ENCODE measurements around the gene SLC39A11.
"Not testable (repeated sequence)": the region's sequence is repeated elsewhere in the genome, so short reads cannot be mapped to it uniquely, and the experiment has no call there.

SLC39A11 gene

DNA sequence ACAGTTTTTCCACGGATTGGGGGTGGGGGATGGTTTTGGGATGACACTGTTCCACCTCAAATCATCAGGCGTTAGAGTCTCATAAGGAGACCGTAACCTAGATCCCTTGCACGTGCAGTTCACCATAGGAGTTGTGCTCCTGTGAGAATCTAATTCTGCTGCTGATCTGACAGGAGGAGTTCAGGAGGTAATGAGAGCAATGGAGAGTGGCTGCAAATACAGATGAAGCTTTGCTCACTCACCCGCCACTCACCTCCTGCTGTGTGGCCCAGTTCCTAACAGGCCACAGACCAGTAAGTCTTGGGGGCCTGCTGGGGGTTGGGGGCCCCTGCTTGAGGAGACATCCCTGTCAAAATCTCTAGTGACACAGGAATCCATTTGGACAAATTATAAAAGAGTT, 29.8 kb downstream of the SLC39A11 start:
- H3K4me3 ChIP-seq (ENCODE audit: low read depth, low read length) = no peak overlapping the region
- no peak for DNase-seq (ENCODE audit: low read depth, low spot score)
- TF ChIP-seq, protein P1, sequence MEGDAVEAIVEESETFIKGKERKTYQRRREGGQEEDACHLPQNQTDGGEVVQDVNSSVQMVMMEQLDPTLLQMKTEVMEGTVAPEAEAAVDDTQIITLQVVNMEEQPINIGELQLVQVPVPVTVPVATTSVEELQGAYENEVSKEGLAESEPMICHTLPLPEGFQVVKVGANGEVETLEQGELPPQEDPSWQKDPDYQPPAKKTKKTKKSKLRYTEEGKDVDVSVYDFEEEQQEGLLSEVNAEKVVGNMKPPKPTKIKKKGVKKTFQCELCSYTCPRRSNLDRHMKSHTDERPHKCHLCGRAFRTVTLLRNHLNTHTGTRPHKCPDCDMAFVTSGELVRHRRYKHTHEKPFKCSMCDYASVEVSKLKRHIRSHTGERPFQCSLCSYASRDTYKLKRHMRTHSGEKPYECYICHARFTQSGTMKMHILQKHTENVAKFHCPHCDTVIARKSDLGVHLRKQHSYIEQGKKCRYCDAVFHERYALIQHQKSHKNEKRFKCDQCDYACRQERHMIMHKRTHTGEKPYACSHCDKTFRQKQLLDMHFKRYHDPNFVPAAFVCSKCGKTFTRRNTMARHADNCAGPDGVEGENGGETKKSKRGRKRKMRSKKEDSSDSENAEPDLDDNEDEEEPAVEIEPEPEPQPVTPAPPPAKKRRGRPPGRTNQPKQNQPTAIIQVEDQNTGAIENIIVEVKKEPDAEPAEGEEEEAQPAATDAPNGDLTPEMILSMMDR (IDR thresholded peaks at IDR 0.05; ENCODE audit: low read depth, low read length) = no peak
- in situ Hi-C loops (cut with HindIII; ENCODE audit: low sequenced_read_pairs) = no loop called here

GRCh38 chr17:73061161-73061560, 31.3 kb downstream of the SLC39A11 start:
- in situ Hi-C loops (cut with HindIII; ENCODE audit: low sequenced_read_pairs) = no loop called here
- TF ChIP-seq, protein P1 (IDR thresholded peaks at IDR 0.05; ENCODE audit: low read depth, low read length) = no peak
- H3K4me3 ChIP-seq (ENCODE audit: low read depth, low read length) = no peak overlapping the region
- no peak for DNase-seq (ENCODE audit: low read depth, low spot score)

- in situ Hi-C loops (cut with HindIII; ENCODE audit: low sequenced_read_pairs) = no loop called here
- no peak overlapping the region for H3K4me3 ChIP-seq (ENCODE audit: low read depth, low read length)
- TF ChIP-seq, protein P1 (IDR thresholded peaks at IDR 0.05; ENCODE audit: low read depth, low read length) = no peak
- no peak for DNase-seq (ENCODE audit: low read depth, low spot score)
These were observed 31.8 kb downstream of the SLC39A11 start for GRCh38 chr17:73060721-73061120.

GRCh38 chr17:73059713-73060112, 32.8 kb downstream of the SLC39A11 start:
- DNase-seq (ENCODE audit: low read depth, low spot score); in situ Hi-C loops (cut with HindIII; ENCODE audit: low sequenced_read_pairs); H3K4me3 ChIP-seq (ENCODE audit: low read depth, low read length): not testable (repeated sequence)

GRCh38 chr17:73058022-73058421, 34.5 kb downstream of the SLC39A11 start:
- TF ChIP-seq, protein P1 (IDR thresholded peaks at IDR 0.05; ENCODE audit: low read depth, low read length) = no peak
- in situ Hi-C loops (cut with HindIII; ENCODE audit: low sequenced_read_pairs) = no loop called here

GRCh38 chr17:73057196-73057595, 35.3 kb downstream of the SLC39A11 start:
- in situ Hi-C loops (cut with HindIII; ENCODE audit: low sequenced_read_pairs) = no loop called here
- no peak overlapping the region for H3K4me3 ChIP-seq (ENCODE audit: low read depth, low read length)
- no peak for DNase-seq (ENCODE audit: low read depth, low spot score)
- TF ChIP-seq, protein P1 (IDR thresholded peaks at IDR 0.05; ENCODE audit: low read depth, low read length) = no peak

More at GRCh38 chr17:73058022-73058421, 34.5 kb downstream of the SLC39A11 start:
- peak; percentile 17 for DNase-seq (ENCODE audit: low read depth, low spot score)
- H3K4me3 ChIP-seq (ENCODE audit: low read depth, low read length) = no peak overlapping the region

- no peak overlapping the region for H3K4me3 ChIP-seq (ENCODE audit: low read depth, low read length)
- TF ChIP-seq, protein P1 (IDR thresholded peaks at IDR 0.05; ENCODE audit: low read depth, low read length) = no peak
- no peak for DNase-seq (ENCODE audit: low read depth, low spot score)
- in situ Hi-C loops (cut with HindIII; ENCODE audit: low sequenced_read_pairs) = no loop called here
These were observed 39.6 kb downstream of the SLC39A11 start for GRCh38 chr17:73052923-73053322.

All from astrocyte of the spinal cord (primary cell).